HG03175 (cell line): ENCODE results near the gene CSH2.

Source experiments
- ATAC-seq: cut with Tn5 transposase; IDR thresholded peaks from one replicate; pipeline ENCODE4 v1.9.1; 2021; ENCODE audit warnings: mild to moderate bottlenecking, moderate library complexity; ENCODE audit not compliant: unreplicated experiment

Gene CSH2

GRCh38 chr17:63835167-63835720 is 38.2 kb downstream of the CSH2 start:
- no peak for ATAC-seq

GRCh38 chr17:63834431-63835166 is 38.9 kb downstream of the CSH2 start:
- ATAC-seq: no peak

GRCh38 chr17:63833741-63834373 is 39.6 kb downstream of the CSH2 start:
- ATAC-seq: no peak

GRCh38 chr17:63833026-63833740 is 40.3 kb downstream of the CSH2 start:
- ATAC-seq: no peak

- ATAC-seq: no peak
These were observed 41.0 kb downstream of the CSH2 start for GRCh38 chr17:63832455-63832854.

GRCh38 chr17:63832014-63832413 is 41.5 kb downstream of the CSH2 start:
- ATAC-seq: no peak

GRCh38 chr17:63831505-63831904 is 42.0 kb downstream of the CSH2 start:
- no peak for ATAC-seq

GRCh38 chr17:63830904-63831491 is 42.5 kb downstream of the CSH2 start:
- ATAC-seq: no peak

- ATAC-seq: no peak
These were observed 43.2 kb downstream of the CSH2 start for GRCh38 chr17:63830278-63830677.

GRCh38 chr17:63828936-63829335 is 44.5 kb downstream of the CSH2 start:
- no peak for ATAC-seq

GRCh38 chr17:63827801-63828221 is 45.7 kb downstream of the CSH2 start:
- ATAC-seq: no peak

GRCh38 chr17:63827002-63827800 is 46.3 kb downstream of the CSH2 start, which contains the start of the genes FTSJ3 and PSMC5:
TSS of gene FTSJ3 (minus strand) at chr17:63827663. CDS start at chr17:63826902, 761 bp downstream.
TSS of gene PSMC5 (plus strand) at chr17:63827431. CDS start at chr17:63827491, 60 bp downstream.
- ATAC-seq: peak; percentile 89

- no peak for ATAC-seq
These were observed 46.9 kb downstream of the CSH2 start for GRCh38 chr17:63826468-63827001.

- ATAC-seq: no peak
These were observed 49.1 kb downstream of the CSH2 start for GRCh38 chr17:63824362-63824761.

- no peak for ATAC-seq
These were observed 49.7 kb downstream of the CSH2 start for GRCh38 chr17:63823659-63824331.

- ATAC-seq: no peak
These were observed 50.9 kb downstream of the CSH2 start for GRCh38 chr17:63822537-63822936.
